DOHH2 (cell line): ENCODE measurements around the gene AGTRAP.

Source experiments
- H3F3A ChIP-seq: fragments of 200-600 bp; sonication (generic), shearing (Covaris generic); 2 replicates; pipeline ENCODE4 v1.6.0; 2016; ENCODE audit warnings: antibody characterized with exemption, mild to moderate bottlenecking; ENCODE audit not compliant: control insufficient read depth, insufficient read depth
- H3K27ac ChIP-seq: fragments of 200-600 bp; sonication (generic); 2 replicates; pipeline ENCODE4 v1.5.1; 2014; ENCODE audit warnings: low read depth, mild to moderate bottlenecking, low read length, moderate library complexity
- H3K27me3 ChIP-seq: fragments of 200-600 bp; sonication (generic); 2 replicates; pipeline ENCODE4 v1.6.1; 2014; ENCODE audit warnings: mild to moderate bottlenecking, low read length, mixed read lengths; ENCODE audit not compliant: control insufficient read depth
- H3K36me3 ChIP-seq: fragments of 200-600 bp; sonication (generic); 2 replicates; pipeline ENCODE4 v1.6.1; 2014; ENCODE audit warnings: mild to moderate bottlenecking, low read length, moderate library complexity, mixed read lengths; ENCODE audit not compliant: control insufficient read depth
- H3K4me1 ChIP-seq: fragments of 200-600 bp; sonication (generic); 2 replicates; pipeline ENCODE4 v1.6.1; 2014; ENCODE audit warnings: mild to moderate bottlenecking, low read length, mixed read lengths; ENCODE audit not compliant: control insufficient read depth
- H3K4me2 ChIP-seq: fragments of 200-600 bp; sonication (generic); 2 replicates; pipeline ENCODE4 v1.6.0; 2014; ENCODE audit warnings: mild to moderate bottlenecking, low read length, moderate library complexity
- H3K4me3 ChIP-seq: fragments of 200-600 bp; sonication (generic); 2 replicates; pipeline ENCODE4 v1.5.1; 2014; ENCODE audit warnings: mild to moderate bottlenecking, low read length, mixed read lengths
- H3K79me2 ChIP-seq: fragments of 200-600 bp; sonication (generic); 2 replicates; pipeline ENCODE4 v1.6.1; 2014; ENCODE audit warnings: mild to moderate bottlenecking, low read length, mixed read lengths; ENCODE audit not compliant: control insufficient read depth
- H3K9me2 ChIP-seq: fragments of 200-600 bp; sonication (generic); replicated peaks from 2 replicates; pipeline ENCODE4 v1.6.1; 2014; ENCODE audit warnings: mild to moderate bottlenecking, low read length, mixed read lengths; ENCODE audit not compliant: control insufficient read depth
- H3K9me3 ChIP-seq: fragments of 200-600 bp; sonication (generic); 2 replicates; pipeline ENCODE4 v1.6.1; 2014; ENCODE audit warnings: antibody characterized with exemption, low read length, mixed read lengths; ENCODE audit not compliant: control insufficient read depth, insufficient read depth
- H4K20me1 ChIP-seq: fragments of 200-600 bp; sonication (generic); 2 replicates; pipeline ENCODE4 v1.6.0; 2014; ENCODE audit warnings: low read depth, mild to moderate bottlenecking, antibody characterized with exemption, low read length, moderate library complexity; ENCODE audit not compliant: control insufficient read depth, insufficient read depth
- CTCF ChIP-seq: fragments of 200-600 bp; sonication (generic); IDR thresholded peaks from one replicate; pipeline ENCODE4 v1.5.1; 2014; ENCODE audit warnings: antibody characterized with exemption, mild to moderate bottlenecking, low read depth, low read length; ENCODE audit not compliant: poor library complexity, severe bottlenecking
- EZH2phosphoT487 ChIP-seq: fragments of 200-600 bp; sonication (generic); IDR thresholded peaks from 2 replicates; pipeline ENCODE4 v1.6.1; 2017; ENCODE audit warnings: borderline replicate concordance, mild to moderate bottlenecking, antibody characterized with exemption, low read length, moderate library complexity, mixed read lengths

AGTRAP gene

GRCh38 chr1:11725616-11726015 lies 10.3 kb upstream of the AGTRAP start:
- Histone ChIP-seq H3K36me3 (no peaks in the 10 kb centered on the region), H3F3A (no peaks in the 10 kb centered on the region)

GRCh38 chr1:11727119-11727518 lies 8.8 kb upstream of the AGTRAP start:
- Histone ChIP-seq H3K4me2 (no peak overlapping the region), H3K79me2 (no peaks in the 10 kb centered on the region), H3K4me3 (no peak overlapping the region), H3K27me3 (peaks cover 2% of the 10 kb centered on the region; the same call in 1 of the 2 replicates), H3F3A (no peaks in the 10 kb centered on the region), H4K20me1 (no peaks in the 10 kb centered on the region), H3K4me1 (peaks cover 28% of the 10 kb centered on the region), H3K9me2 (no peaks in the 10 kb centered on the region), H3K9me3 (no peaks in the 10 kb centered on the region), H3K36me3 (no peaks in the 10 kb centered on the region), H3K27ac (no peak overlapping the region)
- TF ChIP-seq CTCF (no peak), EZH2phosphoT487 (no peak)

More at GRCh38 chr1:11725616-11726015, 10.3 kb upstream of the AGTRAP start:
- Histone ChIP-seq H3K4me2 (no peak overlapping the region), H4K20me1 (no peaks in the 10 kb centered on the region), H3K4me1 (peaks cover 14% of the 10 kb centered on the region), H3K4me3 (no peak overlapping the region), H3K27ac (no peak overlapping the region), H3K9me2 (no peaks in the 10 kb centered on the region), H3K9me3 (no peaks in the 10 kb centered on the region), H3K27me3 (peaks cover 2% of the 10 kb centered on the region; the same call in 1 of the 2 replicates), H3K79me2 (no peaks in the 10 kb centered on the region)
- TF ChIP-seq CTCF (no peak), EZH2phosphoT487 (no peak)

- H3K27ac ChIP-seq = no peak overlapping the region
- H3F3A ChIP-seq = no peaks in the 10 kb centered on the region
- H3K36me3 ChIP-seq = no peaks in the 10 kb centered on the region
- peaks cover 2% of the 10 kb centered on the region; the same call in 1 of the 2 replicates for H3K27me3 ChIP-seq
- no peak overlapping the region for H3K4me3 ChIP-seq
- no peaks in the 10 kb centered on the region for H3K9me3 ChIP-seq
- no peaks in the 10 kb centered on the region for H3K79me2 ChIP-seq
- TF ChIP-seq EZH2phosphoT487 (no peak), CTCF (no peak)
- peaks cover 28% of the 10 kb centered on the region for H3K4me1 ChIP-seq
- H3K9me2 ChIP-seq = no peaks in the 10 kb centered on the region
- H3K4me2 ChIP-seq = no peak overlapping the region
- no peaks in the 10 kb centered on the region for H4K20me1 ChIP-seq
Measured at GRCh38 chr1:11728126-11728806, 7.7 kb upstream of the AGTRAP start.
